NK-92 treated with Interleukin-12 subunit alpha and Interleukin-12 subunit beta, amount 100 ng/mL, for 24 hours (cell line): ENCODE measurements around the gene CNTFR.
"Not testable (repeated sequence)": the region's sequence is repeated elsewhere in the genome, so short reads cannot be mapped to it uniquely, and the experiment has no call there.

Source experiments
- DNase-seq: peaks from one replicate; lab custom pipeline; 2025; lab: John Stamatoyannopoulos, UW

The CNTFR gene, protein sequence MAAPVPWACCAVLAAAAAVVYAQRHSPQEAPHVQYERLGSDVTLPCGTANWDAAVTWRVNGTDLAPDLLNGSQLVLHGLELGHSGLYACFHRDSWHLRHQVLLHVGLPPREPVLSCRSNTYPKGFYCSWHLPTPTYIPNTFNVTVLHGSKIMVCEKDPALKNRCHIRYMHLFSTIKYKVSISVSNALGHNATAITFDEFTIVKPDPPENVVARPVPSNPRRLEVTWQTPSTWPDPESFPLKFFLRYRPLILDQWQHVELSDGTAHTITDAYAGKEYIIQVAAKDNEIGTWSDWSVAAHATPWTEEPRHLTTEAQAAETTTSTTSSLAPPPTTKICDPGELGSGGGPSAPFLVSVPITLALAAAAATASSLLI

DNA sequence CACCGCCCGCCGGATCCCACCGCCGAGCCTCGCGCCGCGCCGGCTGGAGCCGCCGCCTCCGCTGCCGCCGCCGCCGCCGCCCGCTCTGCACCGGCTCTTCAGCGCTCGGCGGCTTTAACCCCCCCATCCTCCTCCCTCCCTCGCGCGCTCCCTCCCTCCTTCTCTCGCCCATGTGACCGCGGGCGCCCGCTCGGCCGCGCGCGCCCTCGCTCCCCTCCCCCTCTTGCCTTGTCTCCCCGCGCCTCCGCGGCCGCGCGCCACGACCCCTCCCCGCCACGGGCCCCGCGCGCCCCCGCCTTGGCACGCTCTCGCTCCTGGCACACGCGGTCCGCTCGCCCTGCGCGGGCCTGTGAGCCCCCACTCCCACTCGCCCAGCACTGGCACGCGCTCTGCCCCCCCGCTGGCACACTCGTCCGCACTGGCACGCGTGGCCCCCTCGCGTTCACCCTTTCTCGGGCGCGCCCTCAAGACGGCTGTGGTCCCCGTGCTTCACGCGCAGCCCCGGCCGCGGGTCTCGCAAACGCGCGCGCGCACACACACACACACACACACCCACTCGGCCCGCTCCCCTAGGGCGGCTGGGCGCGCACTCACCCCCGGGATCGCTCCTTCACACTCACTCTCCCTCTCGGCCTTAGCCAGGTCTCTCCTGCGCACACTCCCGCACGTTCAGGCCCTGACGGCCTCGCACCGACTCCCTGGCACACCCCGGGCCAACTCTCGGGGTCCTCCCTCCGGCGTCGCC, at the start of gene CNTFR:
Gene CNTFR (minus strand): TSS at position 89 of the 745 bp plus-strand sequence. CDS start 20,743 bp downstream, outside the sequence.
- DNase-seq, result no peak

DNA sequence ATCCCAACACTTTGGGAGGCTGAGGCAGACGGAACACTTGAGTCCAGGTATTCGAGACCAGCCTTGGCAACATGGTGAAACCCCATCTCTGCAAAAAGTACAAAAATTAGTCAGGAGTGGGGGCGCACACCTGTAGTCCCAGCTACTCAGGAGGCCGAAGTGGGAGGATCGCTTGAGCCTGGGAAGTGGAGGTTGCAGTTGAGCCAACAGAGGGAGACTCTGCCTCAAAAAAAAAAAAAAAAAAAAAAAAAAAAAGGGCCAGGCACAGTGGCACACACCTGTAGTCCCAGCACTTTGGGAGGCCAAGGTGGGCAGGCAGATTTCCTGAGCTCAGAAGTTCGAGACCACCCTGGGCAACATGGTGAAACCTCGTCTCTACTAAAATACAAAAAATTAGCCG, 49.8 kb upstream of the CNTFR start:
- not testable (repeated sequence) for DNase-seq

DNA sequence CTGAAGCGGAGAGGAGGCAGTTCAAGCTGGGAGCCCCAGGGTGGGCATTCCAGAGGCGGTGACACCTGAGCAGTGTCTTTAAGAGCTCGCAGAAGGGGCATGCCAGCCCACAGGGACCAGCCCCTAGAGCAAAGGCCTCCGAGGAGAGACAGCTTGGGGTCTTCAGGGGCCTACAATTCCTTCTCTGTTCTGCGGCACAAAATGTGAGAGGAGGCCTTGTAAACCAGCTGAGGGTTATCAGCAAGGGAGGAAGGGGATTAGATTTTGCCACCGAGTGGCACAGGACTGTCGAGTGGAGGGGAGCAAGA, 48.6 kb upstream of the CNTFR start:
- DNase-seq, result no peak

DNA sequence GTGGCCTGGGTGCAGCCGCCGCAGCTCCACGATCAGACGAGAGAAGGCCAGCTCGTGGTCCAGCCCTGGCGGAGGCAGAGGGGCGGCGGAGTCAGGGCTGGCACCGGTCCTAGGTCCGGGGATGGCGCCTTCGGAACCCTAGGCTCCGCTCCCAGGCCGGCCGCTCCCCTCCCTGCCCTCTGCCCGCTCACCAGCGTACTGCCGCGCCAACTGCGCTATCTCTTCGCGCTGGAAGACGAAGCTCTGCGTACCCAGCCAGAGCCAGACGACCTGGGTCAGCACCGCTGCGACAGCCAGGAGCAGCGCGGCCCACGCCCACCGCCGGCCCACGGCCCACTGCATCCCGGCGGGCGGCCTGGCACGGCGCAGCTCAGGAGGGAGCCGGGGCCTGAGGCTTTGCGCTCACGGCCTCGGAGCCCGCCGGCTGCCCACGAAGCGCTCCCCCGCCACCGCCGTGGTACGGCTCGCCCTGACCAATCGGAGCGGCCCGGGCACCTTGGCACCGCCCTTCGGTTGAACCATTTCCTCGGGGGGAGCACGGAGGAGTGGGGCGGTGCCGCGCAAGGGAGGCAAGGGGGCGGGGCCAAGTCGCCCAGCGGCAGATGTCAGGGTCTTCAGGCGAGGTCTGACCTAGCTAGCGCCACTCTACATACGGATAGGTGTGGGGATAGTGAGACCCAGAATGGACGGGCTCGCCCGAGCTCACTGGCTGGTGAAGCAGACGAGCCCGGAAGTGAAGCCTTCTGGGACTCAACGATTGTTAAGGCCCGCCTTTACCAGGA, 48.0 kb upstream of the CNTFR start, which contains the start of gene SIGMAR1:
Gene SIGMAR1 (minus strand): TSS at position 432 of the 782 bp plus-strand sequence. CDS start 90 bp downstream, at position 342.
- peak; percentile 82 for DNase-seq

DNA sequence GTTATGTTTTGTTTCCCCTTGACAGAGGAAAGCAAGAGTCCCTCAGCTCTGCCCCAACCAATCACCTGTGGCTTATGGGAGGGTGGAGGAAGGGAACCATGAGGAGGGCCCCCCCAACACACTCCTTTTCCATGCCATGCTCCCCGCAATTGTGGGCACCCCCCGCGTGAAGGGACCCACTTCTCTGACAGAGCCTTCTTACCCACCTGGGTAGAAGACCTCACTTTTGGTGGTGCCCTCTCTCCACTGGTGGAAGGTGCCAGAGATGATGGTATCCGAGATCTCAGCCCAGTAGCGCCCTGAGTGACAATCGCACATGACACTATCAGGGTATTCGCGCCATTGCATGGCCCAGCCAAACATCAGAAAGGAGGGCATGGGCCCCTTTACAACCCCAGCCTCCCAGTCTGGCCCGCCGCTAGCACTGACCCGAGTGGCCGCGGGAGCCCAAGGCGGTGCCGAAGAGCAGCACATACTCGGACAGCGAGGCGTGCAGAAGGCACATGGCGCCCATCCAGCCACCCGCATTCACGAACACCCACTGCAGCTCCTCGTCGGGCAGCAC, 47.3 kb upstream of the CNTFR start:
- DNase-seq, result peak; percentile 41

DNA sequence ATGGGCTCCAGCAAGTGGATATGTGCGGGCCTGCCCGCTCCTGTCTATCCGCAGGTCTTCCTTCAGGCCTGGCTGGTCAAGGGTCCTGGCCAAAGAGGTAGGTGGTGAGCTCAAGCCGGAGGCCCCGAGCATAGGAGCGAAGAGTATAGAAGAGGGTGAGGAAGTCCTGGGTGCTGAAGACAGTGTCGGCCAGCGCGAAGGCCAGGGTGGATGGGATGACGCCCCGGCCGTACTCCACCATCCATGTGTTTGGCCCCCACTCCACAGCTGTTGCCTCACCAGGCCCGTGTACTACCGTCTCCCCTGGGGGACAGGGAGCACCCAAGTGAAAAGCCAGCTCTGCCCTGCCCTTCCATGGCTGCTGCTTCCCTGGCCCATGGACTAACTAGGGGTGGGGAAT, 46.0 kb upstream of the CNTFR start:
- no peak for DNase-seq

DNA sequence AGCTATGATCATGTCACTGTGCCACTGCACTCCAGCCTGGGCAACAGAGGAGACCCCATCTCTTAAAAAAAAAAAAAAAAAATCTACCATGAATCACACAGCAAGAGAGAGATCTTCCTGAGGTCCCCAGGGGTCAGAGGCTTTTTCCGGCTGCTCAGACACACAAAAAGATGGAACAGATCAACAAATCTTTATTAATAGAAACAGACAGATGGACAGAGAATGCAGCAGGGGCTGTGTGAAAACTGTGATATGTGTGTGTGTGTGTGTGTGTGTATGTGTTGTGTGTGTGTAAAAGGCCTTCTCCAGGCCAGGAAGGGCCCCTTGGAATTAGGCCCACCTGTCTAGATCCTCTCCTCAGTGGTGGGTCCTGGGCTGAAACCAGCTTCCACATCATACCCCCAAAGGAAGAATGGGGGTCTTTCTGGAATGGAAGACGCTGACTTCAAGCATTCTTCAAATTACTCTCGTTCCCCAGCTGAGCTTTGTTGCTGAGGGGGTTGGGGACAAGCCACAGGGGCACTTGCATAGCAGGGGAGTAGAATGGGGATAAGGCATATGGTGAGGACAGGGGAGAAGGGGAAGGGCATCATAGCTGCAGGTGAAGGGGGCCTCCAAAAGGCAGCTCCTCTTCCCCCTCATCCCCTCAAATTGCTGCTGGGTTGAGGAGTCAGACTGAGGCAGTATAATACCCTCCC, 45.2 kb upstream of the CNTFR start:
- DNase-seq, result no peak

GRCh38 chr9:34633851-34634550, 44.5 kb upstream of the CNTFR start:
- DNase-seq, result peak; percentile 45

- DNase-seq, result no peak
Observed at GRCh38 chr9:34633166-34633565, 43.6 kb upstream of the CNTFR start.

- no peak for DNase-seq
Observed at GRCh38 chr9:34630402-34631154, 41.1 kb upstream of the CNTFR start.

GRCh38 chr9:34629491-34629808, 39.9 kb upstream of the CNTFR start:
- no peak for DNase-seq

DNA sequence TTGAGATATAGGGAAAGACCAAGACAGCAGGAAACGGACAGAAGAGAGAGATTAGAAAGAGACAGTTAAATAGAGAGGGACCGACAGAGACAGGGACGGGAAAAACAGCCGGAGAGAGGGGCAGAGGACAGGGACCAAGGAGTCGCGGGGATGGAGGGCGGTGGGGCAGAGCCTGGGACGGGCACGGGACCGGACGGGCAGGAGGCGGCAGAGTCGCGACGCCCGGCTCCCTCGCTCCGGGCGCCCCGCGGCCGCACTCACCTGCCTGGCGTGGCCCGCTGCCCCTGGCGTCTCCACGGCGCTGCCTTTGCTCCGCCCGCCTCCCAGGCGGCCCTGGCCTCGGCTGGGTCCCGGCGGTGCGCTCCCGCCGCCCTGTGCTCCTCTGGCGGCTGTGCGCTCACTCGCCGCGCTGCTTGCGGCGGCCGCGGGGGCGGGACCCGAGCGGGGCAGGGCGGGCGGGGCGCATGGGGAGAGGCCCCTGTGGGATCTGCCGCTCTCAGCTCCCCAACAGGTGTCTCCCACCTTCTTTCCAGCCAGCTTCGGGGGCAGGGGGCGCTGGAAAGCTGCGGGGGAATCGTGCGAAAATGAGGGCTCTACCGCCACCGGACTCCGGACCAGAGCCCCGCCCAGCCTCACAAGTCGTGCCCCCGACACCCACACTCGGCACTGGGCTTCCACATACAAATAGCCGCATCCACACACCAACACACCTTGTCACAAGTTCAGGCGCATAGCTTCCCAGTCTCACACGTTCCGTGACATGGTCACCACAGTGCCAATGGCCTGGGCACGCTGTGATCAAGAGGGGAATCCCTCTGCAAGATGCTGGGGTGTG, 39.3 kb upstream of the CNTFR start, which contains the start of gene ARID3C:
Gene ARID3C (minus strand): TSS at position 411 of the 835 bp plus-strand sequence. CDS start 1,052 bp downstream, outside the sequence.
- no peak for DNase-seq

- DNase-seq, result no peak
Observed at GRCh38 chr9:34627716-34628655, 38.5 kb upstream of the CNTFR start.

GRCh38 chr9:34625186-34625486, 35.6 kb upstream of the CNTFR start:
- no peak for DNase-seq

DNA sequence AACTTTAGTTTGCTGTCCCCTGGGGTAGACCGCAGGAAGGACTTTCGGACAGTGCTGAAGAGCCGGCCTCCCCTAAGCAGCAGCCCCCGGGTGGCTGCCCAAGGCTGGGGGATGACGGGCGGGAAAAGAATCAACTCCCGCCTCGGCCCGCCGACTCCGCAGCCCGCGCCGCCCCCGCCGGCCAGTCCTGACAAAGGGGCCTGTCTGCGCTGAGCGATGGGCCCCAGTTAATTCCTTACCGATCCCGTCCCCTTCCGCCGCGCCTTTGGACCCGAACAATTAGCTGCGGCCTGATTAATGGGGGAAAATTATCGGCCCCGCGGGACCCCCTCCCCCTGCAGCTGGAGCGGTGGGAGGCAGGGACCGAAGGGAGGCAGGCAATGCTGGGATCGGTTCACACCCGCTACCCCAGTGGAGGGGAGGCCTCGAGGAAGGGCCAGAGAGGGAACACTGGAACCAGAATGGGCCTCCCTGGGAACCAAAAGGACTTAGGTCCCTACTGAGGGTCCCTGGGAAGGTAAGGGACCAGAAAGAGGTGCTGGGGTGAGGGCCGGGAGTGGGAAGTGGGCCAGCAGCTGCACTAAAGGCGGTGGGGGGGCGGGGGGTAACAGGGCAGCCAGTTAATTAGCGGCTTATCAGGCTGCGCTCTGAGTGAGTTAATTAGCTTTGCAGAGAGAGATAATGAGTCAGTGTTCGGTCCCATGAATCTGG, 35.1 kb upstream of the CNTFR start:
- DNase-seq, result no peak

DNA sequence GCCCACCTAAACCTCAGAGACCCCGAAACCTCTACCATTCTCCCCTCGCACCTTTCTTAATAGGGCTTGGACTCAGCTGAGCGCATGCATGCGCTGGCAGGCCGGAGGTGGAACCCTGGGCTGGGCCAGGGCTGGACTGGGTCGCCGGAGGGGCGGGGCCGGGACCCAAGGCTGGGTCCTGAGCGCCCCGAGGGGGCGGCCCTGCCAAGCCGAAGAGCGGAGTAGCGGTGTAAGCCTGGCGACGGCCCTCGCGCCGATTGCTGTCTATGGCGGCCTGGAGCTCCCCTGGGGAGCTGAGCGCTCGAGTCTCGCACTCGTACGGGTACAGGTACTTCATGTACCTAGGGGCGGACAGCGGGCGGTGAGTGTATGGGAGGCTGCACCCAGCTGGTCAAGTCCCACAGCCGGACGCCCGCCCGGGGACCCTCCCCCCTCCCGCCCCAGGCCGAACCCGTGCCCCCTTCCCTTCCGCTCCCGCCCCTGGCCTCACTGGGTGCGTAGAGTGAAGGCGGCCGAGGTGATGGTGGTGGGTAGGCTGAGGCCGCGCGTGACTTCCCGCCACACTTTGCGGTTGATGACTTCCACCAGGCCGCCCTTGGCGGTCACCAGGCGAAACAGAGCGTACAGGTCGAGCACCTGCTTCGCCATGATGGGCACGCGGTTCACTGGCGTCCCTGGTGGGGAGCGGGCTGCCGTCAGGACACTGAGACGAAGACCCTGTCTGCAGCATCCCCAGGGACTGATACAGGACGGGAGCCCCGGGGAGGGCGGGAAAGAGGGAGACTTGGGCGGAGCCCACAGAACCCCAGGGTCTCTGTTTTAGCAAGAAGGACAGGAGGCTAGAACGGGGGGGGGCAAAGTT, 34.1 kb upstream of the CNTFR start:
- DNase-seq, result no peak
